Activated CD8-positive, alpha-beta memory T cell treated with anti-CD3 and anti-CD28 coated beads, Interleukin-2, amount 50 U/mL, for 48 hours (primary cell): ENCODE data around the gene MICAL2.
A peak's percentile ranks its signal among the peaks of the same experiment; 100 is the strongest.

Experiments used
- DNase-seq: peaks from one replicate; pipeline ENCODE4 v3.0.0-alpha.2; 2020

MICAL2 gene

DNA sequence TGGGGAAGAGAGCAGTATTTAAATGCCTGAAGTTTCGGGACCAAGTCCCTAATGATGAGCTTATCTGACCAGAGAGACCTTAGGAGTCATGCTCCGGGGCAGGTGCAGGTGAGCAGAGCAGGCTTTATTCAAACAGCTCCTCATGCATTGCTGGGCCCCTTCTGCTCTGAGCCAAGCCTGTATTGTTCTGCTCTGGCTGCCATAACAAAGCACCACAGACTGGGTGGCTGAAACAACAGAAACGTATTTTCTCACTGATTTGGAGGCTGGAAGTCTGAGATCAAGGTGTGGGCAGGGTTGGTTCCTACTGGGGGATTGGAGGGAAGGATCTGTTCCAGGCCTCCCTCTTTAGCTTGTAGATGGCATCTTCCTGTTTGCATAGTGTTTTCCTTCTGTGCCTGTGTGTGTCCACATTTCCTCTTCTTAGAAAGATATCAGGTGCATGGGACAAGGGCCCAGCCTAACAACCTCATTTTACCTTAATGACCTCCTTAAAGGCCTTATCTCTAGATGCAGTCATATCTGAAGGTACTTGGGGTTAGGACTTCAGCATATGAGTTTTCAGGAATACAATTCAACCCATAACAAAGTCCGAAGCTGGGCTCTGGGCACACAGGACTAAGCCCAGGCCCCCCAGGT is 169.9 kb downstream of the MICAL2 start:
- peak; percentile 41 for DNase-seq

- peak; percentile 58 for DNase-seq
Observed at GRCh38 chr11:12280838-12281565, 170.6 kb downstream of the MICAL2 start.

GRCh38 chr11:12281571-12282478 is 171.4 kb downstream of the MICAL2 start:
- DNase-seq = peak; percentile 91

DNA sequence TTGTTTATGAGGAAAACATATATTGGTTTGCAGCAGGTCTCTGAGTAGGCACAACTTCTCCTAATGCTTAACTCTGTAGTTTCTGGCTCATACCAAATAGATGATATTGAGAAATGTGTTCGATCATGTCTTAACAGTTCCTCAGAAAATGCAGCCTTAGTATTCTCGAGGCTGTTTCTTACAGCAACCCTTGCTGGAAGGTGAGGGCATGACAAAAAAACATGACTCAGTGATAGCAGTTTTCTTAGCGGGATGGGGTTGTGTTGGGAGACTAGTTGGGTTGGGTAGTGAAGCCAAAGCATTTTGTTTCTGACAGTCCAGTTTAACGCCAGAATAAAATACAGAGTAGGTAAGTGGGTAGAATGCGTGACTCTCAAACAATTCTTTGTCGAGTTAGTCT is 172.3 kb downstream of the MICAL2 start:
- no peak for DNase-seq

DNA sequence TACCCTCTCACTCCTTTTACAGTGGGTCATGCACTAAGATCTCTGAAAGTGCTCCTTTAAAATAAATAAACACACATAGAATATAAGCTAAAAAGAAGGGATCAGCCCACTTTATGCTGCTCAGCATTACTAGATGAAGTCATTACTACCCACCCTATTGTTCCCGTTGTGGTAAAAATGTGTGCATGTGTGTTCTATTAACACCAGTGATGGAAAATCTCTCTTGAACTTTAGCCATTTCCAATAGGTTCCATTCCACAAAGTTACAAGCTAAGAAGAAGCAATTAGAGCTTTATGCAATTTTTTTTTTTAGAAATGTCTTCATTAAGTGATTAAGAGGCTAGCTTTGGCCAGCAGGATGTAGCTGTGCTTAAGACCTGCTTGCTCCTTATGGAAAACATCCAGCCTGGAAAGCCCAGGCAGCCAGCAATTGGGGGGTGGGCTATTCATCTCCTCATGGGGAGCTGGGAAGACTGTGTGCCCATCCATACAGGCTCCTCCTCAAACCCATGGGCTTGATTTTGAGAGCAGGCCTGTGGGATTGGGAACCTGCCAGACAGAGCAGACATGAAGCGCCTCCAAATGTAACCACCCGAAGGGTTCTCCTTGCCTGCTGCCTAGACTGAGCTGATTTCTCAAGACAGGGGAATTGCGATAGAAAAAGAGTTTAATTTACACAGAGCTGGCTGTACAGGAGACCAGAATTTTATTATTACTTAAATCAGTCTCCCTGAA is 174.1 kb downstream of the MICAL2 start:
- peak; percentile 18 for DNase-seq

GRCh38 chr11:12285106-12285505 is 174.7 kb downstream of the MICAL2 start:
- no peak for DNase-seq

GRCh38 chr11:12285811-12286222 is 175.4 kb downstream of the MICAL2 start:
- DNase-seq = peak; percentile 20

DNA sequence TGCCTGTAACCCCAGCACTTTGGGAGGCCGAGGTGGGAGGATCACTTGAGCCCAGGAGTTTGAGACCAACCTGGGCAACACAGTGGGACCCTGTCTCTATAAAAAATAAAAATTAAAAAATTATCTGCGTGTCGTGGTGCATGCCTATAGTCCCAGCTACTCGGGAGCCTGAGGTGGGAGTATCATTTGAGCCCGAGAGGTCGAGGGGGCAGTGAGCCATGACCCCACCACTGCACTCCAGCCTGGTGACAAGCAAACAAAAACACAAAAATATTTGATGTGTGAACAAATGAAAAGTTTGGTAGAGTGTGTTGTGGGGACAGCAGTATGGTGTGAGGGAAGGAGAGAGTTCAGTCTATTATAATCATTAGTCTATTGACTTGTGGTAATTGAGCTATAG is 176.2 kb downstream of the MICAL2 start:
- DNase-seq = peak; percentile 12

GRCh38 chr11:12287009-12287373 is 176.6 kb downstream of the MICAL2 start:
- DNase-seq = peak; percentile 17

DNA sequence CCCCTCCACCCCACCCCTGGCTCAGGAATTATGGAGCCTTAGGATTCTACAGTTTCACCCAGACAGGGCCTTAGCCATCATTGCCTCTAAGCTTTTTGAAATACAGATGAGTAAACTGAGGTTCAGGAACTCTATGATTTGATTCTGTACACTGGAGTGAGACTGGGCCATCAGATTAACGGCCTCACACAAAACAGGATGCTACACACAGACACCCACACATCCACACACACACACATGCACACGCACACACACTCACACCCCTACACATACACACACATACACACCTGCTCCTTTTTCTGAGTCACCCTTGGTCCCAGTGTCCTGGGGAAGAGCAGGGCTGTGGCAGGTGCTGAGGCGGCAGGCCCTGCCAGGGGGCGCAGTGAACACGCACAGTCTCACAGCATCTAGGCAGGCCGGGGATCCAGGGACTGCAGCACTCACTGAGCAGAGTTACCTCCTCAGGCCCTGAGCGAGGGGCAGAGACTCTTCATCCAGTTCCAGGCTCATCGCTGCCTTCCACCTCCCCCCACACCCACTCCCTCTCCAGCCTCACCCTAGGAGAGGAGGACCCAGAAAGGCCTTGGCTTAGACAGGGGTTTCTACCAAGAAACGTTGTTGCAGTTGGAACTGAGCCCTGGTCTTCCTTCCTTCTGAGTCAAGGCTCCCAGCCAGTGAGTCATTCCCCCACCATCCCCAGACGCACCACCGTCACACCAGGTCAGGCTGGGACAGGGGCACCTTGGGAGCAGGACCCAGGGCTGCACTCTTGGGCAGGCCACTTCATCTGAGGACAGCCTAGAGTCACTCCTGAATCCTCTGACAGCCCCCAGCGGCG is 177.2 kb downstream of the MICAL2 start:
- no peak for DNase-seq

DNA sequence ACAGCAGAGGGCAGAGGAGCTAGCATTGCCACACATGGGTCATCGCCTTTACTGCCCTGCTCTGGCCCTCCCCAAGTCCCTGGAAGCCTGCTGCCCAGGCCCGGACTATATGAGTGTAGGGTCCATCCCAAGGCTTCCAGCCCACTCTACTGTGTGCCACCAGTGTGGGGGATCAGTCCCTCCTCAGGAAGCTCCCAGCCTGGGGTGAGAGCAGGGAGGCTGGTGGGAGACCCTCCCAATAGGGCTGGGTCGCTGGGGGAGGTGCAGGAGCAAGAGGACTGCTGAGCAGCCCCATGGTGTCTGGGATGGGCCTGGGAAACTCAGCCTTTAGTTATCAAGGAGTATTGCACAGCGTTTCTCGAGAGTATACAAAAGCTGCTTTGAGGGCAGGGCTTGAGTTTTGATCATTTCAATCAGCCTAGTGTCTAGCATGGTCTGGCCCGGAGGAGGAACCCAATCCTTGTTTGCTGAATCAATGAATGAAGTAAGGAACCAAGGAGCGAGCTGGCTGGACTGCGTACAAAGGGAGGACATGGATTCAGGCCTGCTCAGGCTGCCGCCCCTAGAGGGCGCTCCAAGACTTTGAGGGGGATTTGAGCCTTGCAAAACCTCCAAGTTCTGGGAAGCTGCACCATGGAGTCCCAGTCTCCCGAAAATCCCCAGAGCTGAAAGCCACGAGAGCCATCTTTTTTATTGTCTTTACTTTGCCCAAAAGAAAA is 178.0 kb downstream of the MICAL2 start:
- DNase-seq = peak; percentile 85

GRCh38 chr11:12288931-12289666 is 178.7 kb downstream of the MICAL2 start:
- no peak for DNase-seq

- DNase-seq = no peak
Observed at GRCh38 chr11:12289667-12290476, 179.5 kb downstream of the MICAL2 start.

- DNase-seq = no peak
Observed at GRCh38 chr11:12290477-12290922, 180.1 kb downstream of the MICAL2 start.

GRCh38 chr11:12291313-12291712 is 180.9 kb downstream of the MICAL2 start:
- peak; percentile 22 for DNase-seq

GRCh38 chr11:12291766-12292165 is 181.4 kb downstream of the MICAL2 start:
- peak; percentile 35 for DNase-seq

DNA sequence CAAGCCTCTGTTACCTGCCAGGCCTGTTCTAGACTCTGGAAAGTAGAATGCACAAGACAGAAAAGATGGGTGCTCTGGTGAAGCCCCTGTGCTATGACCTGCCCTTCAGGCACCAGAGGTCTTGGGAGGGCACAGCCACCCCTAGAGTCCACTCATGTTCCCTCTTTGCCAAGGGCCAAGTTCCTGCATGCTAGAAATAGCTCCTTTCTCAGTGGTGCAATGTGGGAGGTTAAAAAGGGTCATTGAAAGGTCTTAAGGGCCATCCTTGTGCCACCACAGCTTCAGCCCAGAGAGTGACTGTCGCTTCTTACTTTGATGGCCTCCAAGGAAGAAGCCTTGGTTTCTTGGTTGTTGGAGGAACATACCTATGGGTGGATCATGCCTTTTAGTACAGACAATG is 182.4 kb downstream of the MICAL2 start:
- DNase-seq = no peak

GRCh38 chr11:12293486-12293885 is 183.1 kb downstream of the MICAL2 start:
- DNase-seq = no peak

- DNase-seq = no peak
Observed at GRCh38 chr11:12294613-12295012, 184.2 kb downstream of the MICAL2 start.

DNA sequence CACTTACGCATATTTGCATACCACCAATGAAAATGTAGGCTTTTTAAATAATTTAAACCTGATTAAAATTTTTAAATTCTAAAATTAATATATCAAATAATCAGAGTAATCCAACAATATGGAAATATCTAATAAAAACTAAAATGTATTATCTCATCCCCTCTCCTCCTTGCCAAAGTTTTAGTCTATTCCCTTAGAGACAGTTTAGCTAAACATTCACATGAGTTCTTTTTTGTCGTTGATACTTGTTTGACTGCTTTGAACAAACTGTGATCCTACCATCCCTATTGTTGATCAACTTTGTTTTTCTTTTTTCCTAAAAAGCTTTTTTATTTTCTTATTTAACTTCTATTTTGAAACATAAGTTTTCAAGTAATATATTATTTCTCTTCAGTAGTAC is 185.6 kb downstream of the MICAL2 start:
- DNase-seq = no peak
